ENCODE data around the gene FTL. TPM values are rescaled to one million over a fixed set of nuclear protein-coding genes. Genes with fewer than 3 reads are reported as not detected.

Gene FTL
- polyA plus RNA-seq, 1 experiment, result 3,644 TPM

DNA sequence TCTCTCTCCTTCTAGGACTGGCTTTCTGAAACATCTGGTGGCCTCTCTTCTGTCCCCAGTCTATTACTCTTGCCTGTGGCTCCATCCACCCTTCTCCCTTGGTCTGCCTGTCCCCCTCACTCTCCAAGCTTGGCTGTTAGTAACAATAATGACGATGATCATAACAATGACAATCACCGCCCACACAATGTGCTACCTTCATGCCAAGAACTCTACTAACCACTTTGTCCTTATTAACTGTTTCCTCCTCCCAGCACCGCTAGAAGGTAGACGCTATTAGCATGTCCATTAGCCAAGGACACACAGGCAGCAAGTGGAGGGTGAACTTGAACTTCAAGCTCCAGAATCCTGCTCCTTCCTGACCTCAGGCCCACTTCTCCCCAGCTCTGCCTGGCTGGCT, 25.3 kb downstream of the FTL start:
- no peak for DNase-seq (ENCODE audit: low read depth, low spot score)
- no peak overlapping the region for H3K4me3 ChIP-seq (ENCODE audit: low read depth, low read length)
- no peaks in the 10 kb centered on the region for H3K9me3 ChIP-seq (ENCODE audit: control insufficient read depth, insufficient read depth, low read length)
- peak overlapping the region; percentile 0 for H3K27ac ChIP-seq (ENCODE audit: low read depth, low read length)
- POLR2A ChIA-PET, result no interaction called here
- CTCF ChIA-PET, result interaction anchor here (1.1 kb wide), 1 partner anchor 9 kb away, joined by 4 read pairs; no protein-coding TSS in a partner anchor
- TF ChIP-seq, protein P1, sequence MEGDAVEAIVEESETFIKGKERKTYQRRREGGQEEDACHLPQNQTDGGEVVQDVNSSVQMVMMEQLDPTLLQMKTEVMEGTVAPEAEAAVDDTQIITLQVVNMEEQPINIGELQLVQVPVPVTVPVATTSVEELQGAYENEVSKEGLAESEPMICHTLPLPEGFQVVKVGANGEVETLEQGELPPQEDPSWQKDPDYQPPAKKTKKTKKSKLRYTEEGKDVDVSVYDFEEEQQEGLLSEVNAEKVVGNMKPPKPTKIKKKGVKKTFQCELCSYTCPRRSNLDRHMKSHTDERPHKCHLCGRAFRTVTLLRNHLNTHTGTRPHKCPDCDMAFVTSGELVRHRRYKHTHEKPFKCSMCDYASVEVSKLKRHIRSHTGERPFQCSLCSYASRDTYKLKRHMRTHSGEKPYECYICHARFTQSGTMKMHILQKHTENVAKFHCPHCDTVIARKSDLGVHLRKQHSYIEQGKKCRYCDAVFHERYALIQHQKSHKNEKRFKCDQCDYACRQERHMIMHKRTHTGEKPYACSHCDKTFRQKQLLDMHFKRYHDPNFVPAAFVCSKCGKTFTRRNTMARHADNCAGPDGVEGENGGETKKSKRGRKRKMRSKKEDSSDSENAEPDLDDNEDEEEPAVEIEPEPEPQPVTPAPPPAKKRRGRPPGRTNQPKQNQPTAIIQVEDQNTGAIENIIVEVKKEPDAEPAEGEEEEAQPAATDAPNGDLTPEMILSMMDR (IDR thresholded peaks at IDR 0.05; ENCODE audit: low read depth, low read length), result no peak
- no peaks in the 10 kb centered on the region for H3K27me3 ChIP-seq (ENCODE audit: control insufficient read depth, insufficient read depth, low read length)

DNA sequence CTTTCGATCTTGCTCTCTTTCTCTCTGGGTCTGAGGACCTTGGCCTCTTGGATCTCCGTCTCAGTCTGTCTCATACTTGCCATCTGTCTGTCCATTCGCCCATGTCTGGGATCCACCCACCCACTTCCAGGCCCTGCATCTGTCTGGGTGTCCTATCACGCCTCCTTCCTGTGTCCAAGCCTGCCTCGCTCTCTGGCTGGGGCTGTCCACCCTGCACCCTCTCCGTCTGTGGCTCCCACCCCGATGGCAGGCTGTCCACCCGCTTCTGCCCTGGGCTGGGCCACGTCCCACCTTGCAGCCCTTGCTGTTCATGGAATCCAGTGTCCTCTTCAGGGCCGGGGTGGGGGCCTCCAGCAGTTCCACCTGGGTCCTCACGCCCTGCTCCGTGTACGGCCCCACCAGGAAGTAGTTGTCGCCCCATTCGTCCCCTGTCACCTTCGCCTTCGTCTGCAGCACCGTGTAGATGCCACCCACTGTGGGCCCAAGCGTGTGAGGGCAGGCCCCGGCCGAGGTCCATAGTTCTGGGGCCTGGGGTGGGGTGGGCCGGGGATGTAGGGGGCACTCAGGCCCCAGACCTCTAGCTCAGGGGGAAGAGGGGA, 26.0 kb downstream of the FTL start:
- Histone ChIP-seq H3K27me3 (ENCODE audit: control insufficient read depth, insufficient read depth, low read length) (no peaks in the 10 kb centered on the region), H3K27ac (ENCODE audit: low read depth, low read length) (no peak overlapping the region), H3K4me3 (ENCODE audit: low read depth, low read length) (peak overlapping the region; percentile 96), H3K9me3 (ENCODE audit: control insufficient read depth, insufficient read depth, low read length) (no peaks in the 10 kb centered on the region)
- ChIA-PET POLR2A (interaction anchor here (0.7 to 3.0 kb wide), 4 partner anchors 12 to 118 kb away, joined by 3 to 22 read pairs (median 6); partner anchors contain the start of genes FTL and PPP1R15A), CTCF (interaction anchor here (1.0 to 3.0 kb wide), 5 partner anchors 9 to 203 kb away, joined by 3 to 61 read pairs (median 4); no protein-coding TSS in a partner anchor)
- no peak for DNase-seq (ENCODE audit: low read depth, low spot score)
- TF ChIP-seq, protein P1 (IDR thresholded peaks at IDR 0.05; ENCODE audit: low read depth, low read length), result no peak

DNA sequence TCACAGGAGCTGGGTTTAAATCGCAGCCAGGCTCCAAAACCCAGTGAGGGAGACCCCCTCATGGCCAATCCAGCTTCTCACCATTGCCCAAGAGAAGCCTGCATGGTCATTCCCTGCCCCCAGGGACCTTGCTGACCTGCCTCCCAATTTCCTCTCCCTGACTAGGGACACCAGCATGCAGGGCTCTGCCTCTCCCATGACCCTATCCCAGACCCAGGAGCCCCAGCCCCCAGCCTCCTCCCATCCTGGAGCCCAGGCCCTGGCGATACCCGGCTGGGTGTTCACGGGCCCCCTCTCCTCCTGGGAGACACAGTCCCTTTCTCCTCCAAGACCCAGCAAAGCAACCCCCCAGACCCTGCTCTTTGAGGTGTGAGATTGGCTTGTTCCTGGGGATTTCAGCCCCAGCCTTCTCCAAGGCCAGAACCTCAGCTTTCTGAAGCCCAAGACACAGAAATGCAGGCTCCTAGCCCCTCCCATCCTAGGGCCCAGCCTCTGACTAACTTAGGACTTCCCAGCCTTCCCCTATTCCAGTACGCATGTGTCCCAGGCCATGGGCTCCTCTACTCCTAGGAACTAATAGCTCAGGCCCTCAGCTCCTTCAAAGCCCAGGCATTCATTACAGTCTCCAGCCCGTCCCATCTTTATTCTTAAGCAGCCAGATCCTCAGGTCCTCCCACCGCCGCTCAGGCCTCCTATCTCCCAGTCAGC, 26.9 kb downstream of the FTL start:
- TF ChIP-seq, protein P1 (IDR thresholded peaks at IDR 0.05; ENCODE audit: low read depth, low read length), result no peak
- peak; percentile 62 for DNase-seq (ENCODE audit: low read depth, low spot score)
- H3K9me3 ChIP-seq (ENCODE audit: control insufficient read depth, insufficient read depth, low read length), result no peaks in the 10 kb centered on the region
- ChIA-PET POLR2A (interaction anchor here (0.5 to 3.0 kb wide), 8 partner anchors 13 to 119 kb away, joined by 3 to 22 read pairs (median 8); partner anchors contain the start of genes FTL and PPP1R15A), CTCF (interaction anchor here (0.5 to 3.0 kb wide), 11 partner anchors 9 to 204 kb away, joined by 3 to 61 read pairs (median 4); no protein-coding TSS in a partner anchor)
- peak overlapping the region; percentile 68 for H3K27ac ChIP-seq (ENCODE audit: low read depth, low read length)
- H3K4me3 ChIP-seq (ENCODE audit: low read depth, low read length), result peak overlapping the region; percentile 96
- H3K27me3 ChIP-seq (ENCODE audit: control insufficient read depth, insufficient read depth, low read length), result no peaks in the 10 kb centered on the region

DNA sequence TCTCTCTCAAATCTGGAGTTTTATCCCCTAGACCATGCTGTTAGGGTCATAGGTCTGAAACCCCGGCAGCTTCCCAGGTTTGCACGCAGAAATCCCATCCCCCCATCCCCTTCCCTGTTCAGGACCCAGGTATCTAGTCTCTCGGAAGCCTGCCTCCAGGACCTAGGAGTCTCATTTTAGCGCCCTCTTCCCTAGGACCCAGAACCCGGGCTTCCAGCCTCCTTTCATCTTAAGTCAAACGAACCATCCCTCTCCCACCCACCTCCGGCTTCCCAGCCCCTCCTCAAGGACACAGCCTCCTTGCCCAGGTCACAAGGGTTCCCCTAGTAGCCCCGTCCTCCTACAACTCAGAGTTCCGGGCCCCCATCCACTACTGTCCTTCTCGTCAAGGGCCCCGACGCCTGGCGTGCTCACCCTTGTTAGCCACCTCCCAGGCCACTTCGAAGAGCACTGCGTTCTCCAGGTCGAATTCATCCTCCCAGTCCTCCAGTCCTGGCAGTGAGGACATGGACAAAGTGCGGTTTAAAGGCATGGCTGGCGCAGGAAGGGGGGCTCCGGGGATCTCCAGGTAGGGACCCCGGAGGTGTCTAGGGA, 27.6 kb downstream of the FTL start:
- ChIA-PET CTCF (interaction anchor here (0.5 to 3.0 kb wide), 19 partner anchors 9 to 197 kb away, joined by 3 to 61 read pairs (median 5); partner anchors contain the start of genes BCAT2 and CGB7), POLR2A (interaction anchor here (0.7 to 3.0 kb wide), 17 partner anchors 9 to 373 kb away, joined by 3 to 22 read pairs (median 4); partner anchors contain the start of genes CGB7, FTL, LIN7B and PPP1R15A)
- H3K27me3 ChIP-seq (ENCODE audit: control insufficient read depth, insufficient read depth, low read length), result no peaks in the 10 kb centered on the region
- no peak for DNase-seq (ENCODE audit: low read depth, low spot score)
- H3K9me3 ChIP-seq (ENCODE audit: control insufficient read depth, insufficient read depth, low read length), result no peaks in the 10 kb centered on the region
- peak overlapping the region; percentile 68 for H3K27ac ChIP-seq (ENCODE audit: low read depth, low read length)
- TF ChIP-seq, protein P1 (IDR thresholded peaks at IDR 0.05; ENCODE audit: low read depth, low read length), result no peak
- H3K4me3 ChIP-seq (ENCODE audit: low read depth, low read length), result peak overlapping the region; percentile 96

Data from AG04450 (cell line).